GM19351 (cell line): ENCODE measurements around the gene UBE2G1.
"Not testable (repeated sequence)": the region's sequence is repeated elsewhere in the genome, so short reads cannot be mapped to it uniquely, and the experiment has no call there.

Experiments used
- ATAC-seq: cut with Tn5 transposase; IDR thresholded peaks from one replicate; pipeline ENCODE4 v1.9.1; 2021; ENCODE audit warnings: mild to moderate bottlenecking, moderate library complexity; ENCODE audit not compliant: unreplicated experiment

UBE2G1 gene

GRCh38 chr17:4375796-4376440, 9.4 kb upstream of the UBE2G1 start:
- ATAC-seq: not testable (repeated sequence)

DNA sequence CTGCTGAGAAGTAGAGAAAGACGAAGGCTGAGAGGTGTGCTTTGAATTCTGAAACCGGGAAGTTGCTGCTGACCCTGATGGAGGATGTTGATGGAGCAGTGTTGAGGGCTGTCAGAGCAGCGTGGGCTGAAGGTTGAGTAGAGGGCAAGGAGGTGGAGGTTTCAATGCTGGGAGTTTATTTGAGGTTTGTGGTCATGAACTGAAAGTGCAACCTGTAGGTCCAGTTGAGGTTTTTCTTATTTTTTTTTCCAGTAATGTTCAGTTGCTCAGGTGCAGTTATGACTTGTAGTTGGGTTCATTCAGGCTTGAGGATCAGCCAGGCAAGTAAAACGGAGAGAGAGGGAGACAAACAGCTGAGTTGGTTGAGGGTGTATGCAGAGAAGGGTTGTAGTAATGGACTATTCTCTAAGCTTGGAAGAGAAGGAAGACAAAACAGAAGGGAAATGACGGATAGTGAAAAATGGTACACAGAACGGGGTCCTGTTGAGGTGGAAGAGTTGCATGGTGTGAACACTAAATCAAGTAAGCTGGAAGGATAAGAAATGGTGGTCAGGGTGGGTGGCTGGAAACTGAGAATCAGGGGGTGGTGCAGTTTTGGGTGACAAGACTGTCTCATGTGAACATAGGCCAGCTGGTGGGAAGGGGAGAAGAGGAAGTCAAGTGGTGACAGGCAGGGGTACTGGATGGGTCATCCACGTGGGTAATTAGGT, 8.7 kb upstream of the UBE2G1 start:
- ATAC-seq: peak; percentile 71

DNA sequence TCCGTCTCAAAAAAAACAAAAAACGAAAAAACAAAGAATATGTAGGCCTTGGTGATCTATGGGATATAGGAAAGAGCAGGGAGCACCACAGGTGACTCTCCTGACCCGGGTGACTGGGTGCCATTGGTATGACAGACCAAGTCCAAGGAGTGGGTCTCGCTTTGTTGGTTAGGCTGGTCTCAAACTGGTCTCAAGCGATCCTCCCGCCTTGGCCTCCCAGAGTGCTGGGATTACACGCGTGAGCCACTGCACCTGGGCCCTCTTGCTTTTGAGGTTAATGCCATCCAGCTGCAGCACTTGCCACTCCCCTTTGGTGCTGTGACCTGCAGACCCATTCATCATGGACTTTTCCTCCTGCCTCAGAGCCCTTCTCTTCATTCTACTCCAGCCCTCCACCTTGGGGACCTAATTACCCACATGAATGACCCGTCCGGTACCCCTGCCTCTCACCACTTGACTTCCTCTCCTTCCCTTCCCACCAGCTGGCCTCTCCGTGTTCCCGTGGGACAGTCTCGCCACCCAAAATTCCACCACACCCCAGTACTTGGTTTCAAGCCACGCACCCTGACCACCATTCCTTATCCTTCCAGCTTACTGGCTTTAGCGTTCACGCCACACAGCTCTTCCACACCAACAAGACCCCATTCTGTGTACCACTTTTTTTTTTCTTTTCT, 3.2 kb upstream of the UBE2G1 start:
- ATAC-seq: no peak

DNA sequence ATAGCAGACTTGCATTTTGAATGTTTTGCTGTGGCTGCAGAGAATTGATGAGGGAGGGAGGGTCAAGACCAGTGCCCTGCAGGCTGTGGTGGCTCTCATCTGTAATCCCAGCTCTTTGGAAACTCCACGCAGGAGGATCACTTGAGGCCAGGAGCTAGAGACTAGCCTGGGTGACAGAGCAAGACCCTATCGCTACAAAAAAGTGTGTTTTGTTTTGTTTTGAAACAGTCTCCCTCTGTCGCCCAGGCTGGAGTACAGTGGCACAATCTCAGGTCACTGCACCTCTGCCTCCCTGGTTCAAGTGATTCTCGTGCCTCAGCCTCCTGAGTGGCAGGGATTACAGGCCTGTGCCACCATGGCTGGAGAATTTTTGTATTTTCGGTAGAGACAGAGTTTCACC, 1.9 kb upstream of the UBE2G1 start:
- ATAC-seq: no peak

DNA sequence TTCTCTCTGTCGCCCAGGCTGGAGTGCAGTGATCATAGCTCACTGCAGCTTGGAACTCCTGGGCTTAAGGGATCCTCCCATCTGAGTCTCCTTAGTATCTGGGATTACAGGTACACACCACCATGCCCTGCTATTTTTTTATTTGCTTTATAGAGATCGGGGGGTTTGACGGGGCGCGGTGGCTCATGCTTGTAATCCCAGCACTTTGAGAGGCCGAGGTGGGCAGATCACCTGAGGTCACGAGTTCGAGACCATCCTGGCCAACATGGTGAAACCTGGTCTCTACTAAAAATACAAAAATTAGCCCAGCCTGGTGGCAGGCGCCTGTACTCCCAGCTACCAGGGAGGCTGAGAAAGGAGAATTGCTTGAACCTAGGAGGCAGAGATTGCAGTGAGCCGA, 702 bp upstream of the UBE2G1 start:
- not testable (repeated sequence) for ATAC-seq

DNA sequence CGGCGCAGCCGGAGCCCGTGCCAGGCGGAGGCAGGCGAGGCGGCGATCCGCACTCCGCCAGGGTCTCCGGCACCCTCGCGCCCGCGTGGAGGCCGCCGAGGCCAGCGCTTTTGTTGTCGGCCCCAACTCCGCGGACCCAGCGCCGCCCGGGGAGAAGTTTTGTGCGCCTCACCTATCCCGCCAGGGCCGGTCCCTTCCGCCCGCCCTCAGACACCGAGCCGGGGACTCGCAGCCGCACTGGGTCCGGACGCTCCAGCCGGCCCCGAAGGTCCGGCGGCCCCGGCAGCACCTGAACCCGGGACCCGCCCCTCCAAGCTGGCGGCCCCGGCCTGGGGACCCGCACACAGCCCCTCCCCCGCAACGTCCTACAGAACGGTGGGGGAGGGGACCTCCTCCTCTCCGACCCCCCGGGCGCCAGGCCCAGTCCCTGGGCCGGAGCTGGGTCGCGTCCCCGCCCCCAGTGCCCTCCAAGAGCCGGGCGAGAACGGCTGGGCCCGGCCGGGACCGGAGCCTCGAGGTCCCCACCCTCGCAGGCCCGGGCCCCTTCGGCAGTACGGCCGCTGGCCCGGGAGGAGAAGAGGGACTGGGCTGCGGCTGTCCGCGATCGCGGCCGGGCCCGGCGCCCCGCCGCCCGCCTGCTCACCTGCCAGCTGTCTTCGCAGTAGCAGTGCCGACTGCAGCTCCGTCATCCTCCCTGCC, 698 bp downstream of the UBE2G1 start:
- ATAC-seq: no peak

DNA sequence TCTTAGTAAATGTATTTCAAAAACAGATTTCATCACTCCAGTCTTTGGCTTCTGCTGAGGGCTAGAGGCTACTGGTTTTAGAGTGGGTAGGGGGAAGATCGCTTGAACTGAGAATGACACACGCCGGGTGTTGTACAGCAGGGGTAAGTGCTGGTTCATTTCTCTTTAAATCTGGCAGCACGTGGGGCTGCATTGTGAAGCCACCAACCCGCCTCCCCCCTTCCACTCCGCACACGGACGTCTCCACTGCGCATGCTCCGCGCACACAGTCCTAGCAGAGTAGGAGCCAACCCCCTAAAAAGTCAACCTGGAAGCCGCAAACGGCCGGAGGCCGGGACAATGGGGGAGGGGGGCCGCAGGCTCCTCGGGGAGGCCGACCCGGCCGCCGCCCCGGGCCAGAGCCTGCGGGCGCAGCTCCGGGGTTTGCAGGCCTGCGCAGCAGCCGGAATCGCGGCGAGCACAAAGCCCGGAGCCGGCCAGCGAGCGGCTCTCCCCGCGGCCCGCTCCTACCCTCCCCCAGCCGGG, 1.3 kb downstream of the UBE2G1 start:
- peak; percentile 57 for ATAC-seq

DNA sequence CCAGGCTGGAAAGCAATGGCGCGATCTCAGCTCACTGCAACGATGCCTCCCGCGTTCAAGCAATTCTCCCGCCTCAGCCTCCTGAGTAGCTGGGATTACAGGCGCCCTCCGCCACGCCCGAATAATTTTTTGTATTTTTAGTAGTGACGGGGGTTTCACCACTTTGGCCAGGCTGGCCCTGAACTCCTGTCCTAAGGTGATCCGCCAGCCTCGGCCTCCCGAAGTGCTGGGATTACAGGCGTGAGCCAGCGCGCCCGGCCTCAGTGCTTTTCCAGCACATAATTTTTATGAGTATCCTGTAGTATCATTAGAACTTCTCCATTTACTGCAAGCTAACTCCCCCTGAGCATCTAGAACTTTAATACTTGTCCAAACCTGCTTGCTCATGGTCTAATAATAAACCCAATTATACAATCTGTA, 1.8 kb downstream of the UBE2G1 start:
- ATAC-seq: no peak

DNA sequence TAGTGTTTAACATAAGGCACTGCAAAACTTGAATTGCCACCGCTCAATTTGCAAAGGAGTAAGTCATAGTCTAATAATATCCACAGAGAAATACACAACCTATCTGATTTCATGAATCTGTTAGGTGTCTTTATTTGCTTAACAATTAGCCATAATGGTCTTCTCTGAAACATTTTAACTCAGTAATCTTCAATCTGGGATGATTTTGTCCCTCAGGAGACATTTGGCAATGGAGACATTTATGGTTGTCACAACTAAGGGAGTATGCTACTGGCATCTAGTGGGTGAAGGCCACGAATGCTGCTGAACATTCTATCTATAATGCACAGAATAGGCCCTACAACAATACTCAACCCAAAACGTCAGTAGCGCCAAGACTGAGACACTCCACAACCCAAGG, 4.3 kb downstream of the UBE2G1 start:
- ATAC-seq: no peak

DNA sequence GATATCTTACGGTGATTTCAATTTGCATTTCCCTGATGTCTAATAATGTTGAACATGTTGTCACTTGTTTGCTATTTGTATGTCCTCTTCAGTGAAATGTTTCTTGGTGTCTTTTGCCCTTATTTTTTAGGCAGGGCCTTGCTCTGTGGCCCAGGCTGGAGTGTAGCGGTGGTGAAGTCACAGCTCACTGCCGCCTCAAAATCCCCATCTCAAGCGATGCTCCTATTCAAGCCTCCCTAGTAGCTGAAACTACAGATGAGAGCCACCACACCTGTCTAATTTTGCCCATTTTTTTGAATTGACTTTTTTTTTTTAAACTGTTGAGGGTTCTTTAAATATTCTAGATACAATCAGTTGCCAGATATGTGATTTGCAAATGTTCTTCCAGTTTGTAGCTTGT, 8.3 kb downstream of the UBE2G1 start:
- no peak for ATAC-seq

- ATAC-seq: no peak
Measured at GRCh38 chr17:4357671-4358070, 8.8 kb downstream of the UBE2G1 start.

DNA sequence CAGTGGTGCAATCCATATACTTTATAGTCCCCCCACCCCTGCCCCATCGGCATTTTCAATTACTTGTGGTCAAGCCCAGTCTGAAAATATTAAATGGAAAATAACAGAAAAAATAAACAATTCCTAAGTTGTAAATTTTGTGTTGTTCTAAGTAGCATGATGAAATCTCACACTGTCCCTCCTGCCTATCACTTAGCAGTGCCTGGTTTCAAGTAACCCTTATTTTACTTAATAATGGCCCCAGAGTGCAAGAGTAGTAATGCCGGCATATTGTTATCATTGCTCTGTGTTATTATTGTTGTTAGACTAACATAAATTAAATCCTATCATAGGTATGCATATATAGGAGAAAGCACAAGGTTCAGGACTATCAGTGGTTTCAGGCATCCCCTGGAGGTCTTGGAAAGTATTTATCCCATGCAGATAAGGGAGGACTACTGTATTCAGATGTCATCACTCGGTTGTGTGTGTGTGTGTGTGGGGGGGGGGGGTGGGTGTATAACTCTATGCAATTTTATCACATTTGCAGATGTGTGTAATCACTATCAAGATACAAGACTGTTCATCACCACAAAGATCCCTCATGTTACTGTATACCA, 9.3 kb downstream of the UBE2G1 start:
- ATAC-seq: no peak

- no peak for ATAC-seq
Measured at GRCh38 chr17:4354862-4355514, 11.5 kb downstream of the UBE2G1 start.

- no peak for ATAC-seq
Measured at GRCh38 chr17:4354206-4354605, 12.3 kb downstream of the UBE2G1 start.

- ATAC-seq: not testable (repeated sequence)
Measured at GRCh38 chr17:4350214-4350613, 16.3 kb downstream of the UBE2G1 start.

- ATAC-seq: no peak
Measured at GRCh38 chr17:4345581-4346252, 20.8 kb downstream of the UBE2G1 start.

DNA sequence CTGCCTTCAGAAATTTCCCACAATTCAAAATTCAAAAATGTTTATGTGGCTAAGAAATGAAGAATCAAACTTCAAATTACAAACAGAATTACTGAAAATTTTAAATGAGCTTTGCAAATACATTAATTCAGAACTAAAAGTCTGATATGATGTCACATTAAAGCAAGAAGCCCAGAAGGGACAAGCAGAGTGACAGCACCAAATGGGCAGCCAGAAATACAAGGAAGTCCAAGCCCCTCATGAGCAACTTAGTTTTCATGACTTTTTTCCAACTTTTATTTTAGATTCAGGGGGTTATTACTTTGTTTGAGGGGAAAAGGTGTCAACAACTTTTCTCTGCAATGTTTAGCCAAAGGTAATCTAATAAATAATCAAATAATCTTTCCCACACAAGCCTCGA, 21.5 kb downstream of the UBE2G1 start:
- no peak for ATAC-seq

- ATAC-seq: no peak
Measured at GRCh38 chr17:4342535-4342934, 23.9 kb downstream of the UBE2G1 start.

- ATAC-seq: no peak
Measured at GRCh38 chr17:4341616-4341977, 24.9 kb downstream of the UBE2G1 start.
